WTC11 (cell line): Measurements from ENCODE around the gene EHD4.

Experiments used
- STAT6 ChIP-seq: sonication (generic); formaldehyde crosslinking; conservative IDR thresholded peaks from 2 replicates; pipeline ENCODE4 v1.8.1; 2023; ENCODE audit warnings: mild to moderate bottlenecking, low read depth, missing genetic modification reagents, moderate library complexity
- TF ChIP-seq, protein P1 (sequence below): fragments of 200-600 bp; IDR thresholded peaks from 2 replicates; pipeline ENCODE4 v1.8.0; 2022; ENCODE audit warnings: antibody characterized with exemption

GRCh38 chr15:41928637-41929620, 43.4 kb downstream of the EHD4 start:
- TF ChIP-seq, protein P1, sequence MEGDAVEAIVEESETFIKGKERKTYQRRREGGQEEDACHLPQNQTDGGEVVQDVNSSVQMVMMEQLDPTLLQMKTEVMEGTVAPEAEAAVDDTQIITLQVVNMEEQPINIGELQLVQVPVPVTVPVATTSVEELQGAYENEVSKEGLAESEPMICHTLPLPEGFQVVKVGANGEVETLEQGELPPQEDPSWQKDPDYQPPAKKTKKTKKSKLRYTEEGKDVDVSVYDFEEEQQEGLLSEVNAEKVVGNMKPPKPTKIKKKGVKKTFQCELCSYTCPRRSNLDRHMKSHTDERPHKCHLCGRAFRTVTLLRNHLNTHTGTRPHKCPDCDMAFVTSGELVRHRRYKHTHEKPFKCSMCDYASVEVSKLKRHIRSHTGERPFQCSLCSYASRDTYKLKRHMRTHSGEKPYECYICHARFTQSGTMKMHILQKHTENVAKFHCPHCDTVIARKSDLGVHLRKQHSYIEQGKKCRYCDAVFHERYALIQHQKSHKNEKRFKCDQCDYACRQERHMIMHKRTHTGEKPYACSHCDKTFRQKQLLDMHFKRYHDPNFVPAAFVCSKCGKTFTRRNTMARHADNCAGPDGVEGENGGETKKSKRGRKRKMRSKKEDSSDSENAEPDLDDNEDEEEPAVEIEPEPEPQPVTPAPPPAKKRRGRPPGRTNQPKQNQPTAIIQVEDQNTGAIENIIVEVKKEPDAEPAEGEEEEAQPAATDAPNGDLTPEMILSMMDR: no peak
- no peak for TF ChIP-seq STAT6 (CRISPR knock-in tag)
